GM13976 (cell line): Measurements from ENCODE around the gene RANGAP1.

Source experiments
- DNase-seq: peaks from one replicate; pipeline ENCODE4 v3.0.0; 2012; ENCODE audit warnings: low spot score
- in situ Hi-C: fragments of 300-500 bp; cut with MboI; formaldehyde crosslinking; loops from one replicate; pipeline ENCODE4 v1.12.0; 2022; ENCODE audit warnings: low sequenced_read_pairs, mixed read lengths, inconsistent platforms; ENCODE audit not compliant: unreplicated experiment
- TF ChIP-seq, protein P1 (sequence below): IDR thresholded peaks from 2 replicates; pipeline ENCODE4 v1.5.1; 2012; ENCODE audit warnings: borderline replicate concordance, mild to moderate bottlenecking; ENCODE audit not compliant: insufficient read depth; ENCODE audit errors: extremely low read depth, missing control alignments, control extremely low read depth

Gene RANGAP1

DNA sequence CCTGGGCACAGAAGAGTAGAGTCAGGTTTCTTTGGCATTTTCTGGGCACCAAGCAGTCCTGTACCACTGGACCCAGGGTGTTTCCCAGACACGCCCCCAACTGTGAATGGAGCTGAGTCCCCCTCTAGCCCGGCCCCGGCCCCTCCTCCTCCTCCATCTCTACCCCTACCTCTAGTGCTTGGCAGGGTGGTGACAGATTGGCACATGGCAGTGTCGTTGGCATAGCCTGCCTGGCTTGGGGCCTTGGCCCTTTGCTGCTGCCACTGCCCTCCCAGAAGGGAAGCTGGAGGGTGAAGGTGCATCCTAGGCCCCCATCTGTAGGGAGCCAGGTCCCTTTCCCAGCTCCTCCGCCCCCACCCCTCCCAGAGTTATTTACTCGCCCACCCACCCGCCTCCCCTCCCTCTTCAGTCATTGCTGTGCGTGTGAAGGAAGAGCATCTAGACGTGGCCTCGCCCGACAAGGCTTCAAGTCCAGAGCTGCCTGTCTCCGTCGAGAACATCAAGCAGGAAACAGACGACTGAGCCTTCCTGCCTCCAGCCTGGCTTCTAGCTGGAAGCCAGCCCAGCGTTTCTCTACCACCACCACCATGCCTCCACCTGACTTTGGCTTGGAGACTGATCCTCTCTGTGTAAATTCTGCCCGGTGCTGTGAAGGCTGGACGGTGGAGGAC lies 56.1 kb downstream of the RANGAP1 start:
- in situ Hi-C loops: loop anchor here (10.0 kb wide), 1 partner anchor 305 kb away; no protein-coding TSS in a partner anchor
- TF ChIP-seq, protein P1, sequence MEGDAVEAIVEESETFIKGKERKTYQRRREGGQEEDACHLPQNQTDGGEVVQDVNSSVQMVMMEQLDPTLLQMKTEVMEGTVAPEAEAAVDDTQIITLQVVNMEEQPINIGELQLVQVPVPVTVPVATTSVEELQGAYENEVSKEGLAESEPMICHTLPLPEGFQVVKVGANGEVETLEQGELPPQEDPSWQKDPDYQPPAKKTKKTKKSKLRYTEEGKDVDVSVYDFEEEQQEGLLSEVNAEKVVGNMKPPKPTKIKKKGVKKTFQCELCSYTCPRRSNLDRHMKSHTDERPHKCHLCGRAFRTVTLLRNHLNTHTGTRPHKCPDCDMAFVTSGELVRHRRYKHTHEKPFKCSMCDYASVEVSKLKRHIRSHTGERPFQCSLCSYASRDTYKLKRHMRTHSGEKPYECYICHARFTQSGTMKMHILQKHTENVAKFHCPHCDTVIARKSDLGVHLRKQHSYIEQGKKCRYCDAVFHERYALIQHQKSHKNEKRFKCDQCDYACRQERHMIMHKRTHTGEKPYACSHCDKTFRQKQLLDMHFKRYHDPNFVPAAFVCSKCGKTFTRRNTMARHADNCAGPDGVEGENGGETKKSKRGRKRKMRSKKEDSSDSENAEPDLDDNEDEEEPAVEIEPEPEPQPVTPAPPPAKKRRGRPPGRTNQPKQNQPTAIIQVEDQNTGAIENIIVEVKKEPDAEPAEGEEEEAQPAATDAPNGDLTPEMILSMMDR: no peak
- DNase-seq: no peak

DNA sequence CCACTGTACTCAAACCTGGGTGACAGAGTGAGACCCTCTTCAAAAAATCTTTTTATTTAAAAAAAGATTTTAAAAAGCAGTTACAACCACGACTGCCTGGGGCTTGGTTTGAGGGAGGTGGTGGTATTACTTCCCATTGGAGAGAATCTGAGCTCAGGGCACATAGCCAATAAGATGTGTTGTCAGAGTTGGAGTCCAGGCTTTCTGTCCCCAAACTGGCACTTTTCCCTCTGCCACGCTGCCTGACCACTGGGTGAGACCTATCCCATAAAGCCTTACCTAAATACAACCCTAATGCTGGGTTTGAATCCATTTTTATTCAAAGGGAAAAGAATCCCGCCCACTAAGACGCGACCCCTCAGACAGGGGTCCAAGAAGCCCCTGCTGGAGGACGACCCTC lies 56.8 kb downstream of the RANGAP1 start:
- in situ Hi-C loops: no loop called here
- DNase-seq: no peak
- TF ChIP-seq, protein P1: no peak

DNA sequence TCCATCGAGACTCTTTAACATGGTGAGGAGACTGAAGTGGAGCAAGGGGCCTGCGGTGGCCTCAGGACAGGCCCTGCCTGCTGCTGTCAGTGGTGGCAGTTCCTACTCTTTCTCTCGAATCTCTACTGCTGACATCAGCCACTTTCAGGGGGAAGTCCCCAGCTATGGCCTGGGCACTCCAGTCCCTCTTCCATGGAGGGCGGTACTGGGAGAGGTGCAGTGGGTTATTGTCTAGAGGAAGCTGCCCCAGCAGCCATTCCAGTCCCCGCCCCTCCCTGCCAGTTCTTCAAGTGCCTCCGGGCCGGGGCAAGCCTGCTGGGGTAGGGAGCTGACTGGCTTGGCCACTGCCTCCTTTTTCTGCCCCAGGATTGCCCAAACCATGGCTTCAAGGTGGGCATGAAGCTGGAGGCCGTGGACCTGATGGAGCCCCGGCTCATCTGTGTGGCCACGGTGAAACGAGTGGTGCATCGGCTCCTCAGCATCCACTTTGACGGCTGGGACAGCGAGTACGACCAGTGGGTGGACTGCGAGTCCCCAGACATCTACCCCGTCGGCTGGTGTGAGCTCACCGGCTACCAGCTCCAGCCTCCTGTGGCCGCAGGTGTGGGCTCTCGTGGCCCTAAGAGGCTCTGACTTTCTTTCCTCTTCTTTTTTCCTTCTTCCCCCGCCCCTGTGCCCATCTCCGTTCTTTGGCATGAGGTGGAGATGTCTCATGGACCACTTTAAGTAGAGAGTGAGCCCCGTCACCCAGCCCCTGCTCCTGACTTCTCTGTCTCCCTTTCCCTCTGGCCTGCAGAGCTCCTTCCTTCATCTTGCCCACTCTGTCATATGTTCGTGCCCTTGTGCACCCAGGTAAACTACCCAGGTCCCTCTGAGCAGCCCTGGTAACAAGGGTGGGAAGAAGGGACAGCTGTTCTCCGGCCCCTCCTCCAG lies 59.0 kb downstream of the RANGAP1 start:
- DNase-seq: no peak
- in situ Hi-C loops: no loop called here
- TF ChIP-seq, protein P1: no peak

DNA sequence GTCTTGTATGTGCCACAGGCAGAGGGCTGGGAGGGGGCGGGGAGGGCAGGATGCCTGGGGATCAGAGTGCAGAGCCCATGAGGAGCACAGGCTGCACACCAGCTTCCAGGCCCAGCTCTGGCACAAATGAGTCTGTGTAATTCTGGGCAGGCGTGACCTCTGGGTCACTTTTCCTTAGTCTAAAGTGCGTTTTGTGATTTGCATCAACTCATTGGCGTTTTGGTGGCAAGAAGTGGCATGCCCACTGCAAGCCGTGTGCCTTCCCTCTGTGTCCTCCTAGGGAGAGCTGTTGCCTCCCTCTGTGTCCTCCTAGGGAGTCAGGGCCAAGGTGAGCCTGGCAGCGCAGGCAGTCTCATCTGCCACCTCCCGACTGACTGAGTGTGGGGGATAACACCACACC lies 62.5 kb downstream of the RANGAP1 start:
- no peak for DNase-seq
- in situ Hi-C loops: no loop called here
- TF ChIP-seq, protein P1: no peak

DNA sequence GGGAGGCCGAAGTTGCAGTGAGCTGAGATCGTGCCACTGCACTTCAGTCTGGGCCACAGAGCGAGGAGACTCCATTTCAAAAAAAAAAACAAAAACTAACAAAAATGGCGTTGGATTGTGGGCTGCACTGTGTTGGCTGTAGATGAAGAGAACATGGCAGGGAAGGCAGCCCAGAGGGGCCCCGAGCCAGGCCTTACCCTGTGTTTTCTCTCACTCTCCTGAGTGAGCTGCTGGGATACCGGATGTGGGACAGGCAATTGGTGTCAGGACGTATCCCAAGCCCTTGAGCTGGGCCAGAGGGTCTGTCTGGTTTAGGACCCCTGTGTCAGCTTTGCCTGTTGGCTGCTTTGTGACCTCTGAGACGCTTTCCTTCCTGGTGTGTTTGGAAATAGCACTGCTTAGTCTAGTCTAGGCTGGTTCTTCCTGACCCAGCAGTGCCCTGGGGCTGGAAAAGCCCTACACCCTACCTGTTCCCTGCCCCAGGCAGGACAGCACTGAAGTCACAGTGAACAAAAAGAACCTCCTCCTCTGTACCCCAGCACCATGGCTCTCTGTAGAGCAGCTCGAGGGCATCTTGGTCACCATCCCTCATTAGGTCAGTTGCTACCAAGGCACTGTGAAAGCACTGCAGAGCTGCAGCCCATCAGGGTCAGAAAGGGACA lies 63.0 kb downstream of the RANGAP1 start:
- in situ Hi-C loops: no loop called here
- TF ChIP-seq, protein P1: no peak
- DNase-seq: no peak

DNA sequence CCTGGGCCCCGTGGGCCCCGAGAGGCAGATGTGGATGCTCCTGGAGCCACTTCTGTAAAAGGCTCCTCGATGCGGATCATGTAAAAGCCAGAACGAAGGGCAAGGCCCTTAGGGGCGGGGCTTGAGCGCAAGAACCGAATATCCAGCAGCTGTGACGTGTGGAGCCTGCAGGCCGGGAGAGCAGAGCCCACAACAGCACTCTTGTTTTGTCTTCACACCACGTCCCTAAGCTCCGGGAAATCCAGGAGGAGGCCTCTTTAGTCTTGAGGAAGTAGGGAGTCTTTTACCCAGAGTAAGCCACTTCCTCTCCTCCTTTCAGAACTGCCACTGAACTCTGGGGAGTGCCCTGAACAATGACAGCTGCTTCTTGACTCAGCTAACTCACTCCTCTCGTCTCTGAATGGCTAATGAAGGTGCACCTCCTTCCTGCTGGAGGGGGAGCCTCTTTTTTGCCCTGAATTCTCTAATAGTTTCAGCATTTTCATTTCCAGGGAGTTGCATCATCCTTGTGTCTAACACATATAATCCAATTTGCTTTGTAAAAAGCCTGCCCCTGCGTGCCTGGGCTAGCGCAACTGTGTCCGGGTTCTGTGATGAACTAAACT lies 68.3 kb downstream of the RANGAP1 start:
- TF ChIP-seq, protein P1: no peak
- peak; percentile 78 for DNase-seq
- in situ Hi-C loops: no loop called here
